SK-N-SH (cell line): Measurements from ENCODE around the gene SLC9A7. TPM values are rescaled to one million over a fixed set of nuclear protein-coding genes. Genes with fewer than 3 reads are reported as not detected.

Experiments used
- CTCF ChIA-PET: fragments of 300-600, 350-600 bp; formaldehyde crosslinking; extraction: SDS; loops from one replicate; lab custom pipeline; 2021; lab: Yijun Ruan, JAX
- POLR2A ChIA-PET: fragments of 350-600 bp; sonication (Branson Sonifier 250); formaldehyde crosslinking; extraction: SDS; loops from one replicate; lab custom pipeline; 2020; ENCODE audit warnings: antibody characterized with exemption, inconsistent platforms; lab: Yijun Ruan, JAX
- DNase-seq: peaks from one replicate; pipeline ENCODE4 v3.0.0; 2012
- H2AFZ ChIP-seq: fragments of 200-600 bp; sonication (generic); 2 replicates; pipeline ENCODE4 v1.8.1; 2016; ENCODE audit warnings: antibody characterized with exemption, mild to moderate bottlenecking, low read depth
- H3F3A ChIP-seq: fragments of 200-600 bp; sonication (generic); replicated peaks from 2 replicates; pipeline ENCODE3; 2016; ENCODE audit warnings: antibody characterized with exemption, mild to moderate bottlenecking; ENCODE audit not compliant: insufficient read depth
- H3K27ac ChIP-seq, 2 experiments: fragments of 200-500 bp in 1 of 2; fragments of 200-600 bp in 1 of 2; sonication (Bioruptor generic) in 1 of 2; sonication (generic), shearing (Covaris generic) in 1 of 2; 2 replicates each; pipeline versions ENCODE4 v1.5.1 to v1.6.1; 2014 to 2016; ENCODE audit warnings: low read depth in 2 of 2, inconsistent platforms in 1 of 2, low read length in 1 of 2, mild to moderate bottlenecking in 1 of 2, mixed read lengths in 1 of 2
- H3K27me3 ChIP-seq: fragments of 200-600 bp; sonication (generic), shearing (Covaris generic); 2 replicates; pipeline ENCODE4 v1.6.1; 2016; ENCODE audit warnings: mixed run types; ENCODE audit not compliant: insufficient read depth
- H3K36me3 ChIP-seq, 2 experiments: fragments of 200-500 bp in 1 of 2; fragments of 200-600 bp in 1 of 2; sonication (Bioruptor generic) in 1 of 2; sonication (generic) in 1 of 2; replicated peaks in 1 of 2; 2 replicates each; pipeline versions ENCODE3 to v1.5.1; 2014 to 2016; ENCODE audit warnings: low read length in 1 of 2, mild to moderate bottlenecking in 1 of 2; ENCODE audit not compliant: insufficient read depth in 2 of 2, control insufficient read depth in 1 of 2
- H3K4me1 ChIP-seq, 2 experiments: fragments of 200-500 bp in 1 of 2; fragments of 200-600 bp in 1 of 2; sonication (Bioruptor generic) in 1 of 2; sonication (generic), shearing (Covaris generic) in 1 of 2; 2 replicates each; pipeline versions ENCODE4 v1.5.1 to v1.6.1; 2014 to 2016; ENCODE audit warnings: low read depth in 1 of 2, low read length in 1 of 2, mixed run types in 1 of 2; ENCODE audit not compliant: insufficient read depth in 2 of 2, control insufficient read depth in 1 of 2
- H3K4me2 ChIP-seq: fragments of 200-600 bp; sonication (generic), shearing (Covaris generic); 2 replicates; pipeline ENCODE4 v1.6.1; 2017; ENCODE audit warnings: mixed run types
- H3K4me3 ChIP-seq, 2 experiments: fragments of 200-500 bp in 1 of 2; fragments of 200-600 bp in 1 of 2; sonication (Bioruptor generic) in 1 of 2; sonication (generic), shearing (Covaris generic) in 1 of 2; 2 replicates each; pipeline versions ENCODE4 v1.5.1 to v1.8.1; 2014 to 2016; ENCODE audit warnings: low read depth in 2 of 2, inconsistent platforms in 1 of 2, low read length in 1 of 2, mild to moderate bottlenecking in 1 of 2, mixed read lengths in 1 of 2, moderate library complexity in 1 of 2
- H3K79me2 ChIP-seq: fragments of 200-600 bp; sonication (generic); 2 replicates; pipeline ENCODE4 v1.8.1; 2017; ENCODE audit warnings: mild to moderate bottlenecking; ENCODE audit not compliant: insufficient read depth
- H3K9ac ChIP-seq: fragments of 200-600 bp; sonication (generic); 2 replicates; pipeline ENCODE4 v1.6.1; 2017; ENCODE audit warnings: mixed run types
- H3K9me2 ChIP-seq: fragments of 200-600 bp; sonication (generic); 2 replicates; pipeline ENCODE4 v1.6.1; 2017; ENCODE audit warnings: mixed run types
- H3K9me3 ChIP-seq: fragments of 200-600 bp; sonication (generic); 2 replicates; pipeline ENCODE4 v1.6.1; 2017; ENCODE audit warnings: mixed run types, mild to moderate bottlenecking, moderate library complexity
- H4K20me1 ChIP-seq: fragments of 200-600 bp; sonication (generic); 2 replicates; pipeline ENCODE4 v1.6.1; 2017; ENCODE audit warnings: mild to moderate bottlenecking, mixed run types; ENCODE audit not compliant: insufficient read depth
- CHD2 ChIP-seq: fragments of 150-350 bp; IDR thresholded peaks from 2 replicates; pipeline ENCODE4 v1.6.1; 2018; ENCODE audit warnings: low read length; ENCODE audit not compliant: partially characterized antibody
- CTCF ChIP-seq: fragments of 200-600 bp; sonication (generic); IDR thresholded peaks from 2 replicates; pipeline ENCODE4 v1.6.1; 2017; ENCODE audit warnings: antibody characterized with exemption, mild to moderate bottlenecking, moderate library complexity
- ELF1 ChIP-seq: IDR thresholded peaks from 2 replicates; pipeline ENCODE4 v1.4.0; 2012
- EP300 ChIP-seq, 2 experiments: IDR thresholded peaks; 2 replicates each; pipeline versions ENCODE4 v1.4.0 to v1.6.1; 2012; ENCODE audit warnings: borderline replicate concordance in 1 of 2, low read depth in 1 of 2, low read length in 1 of 2
- FOSL2 ChIP-seq: IDR thresholded peaks from 2 replicates; pipeline ENCODE4 v1.4.0; 2012; ENCODE audit warnings: low read depth, mild to moderate bottlenecking, moderate library complexity, borderline replicate concordance
- FOXJ3 ChIP-seq: sonication (generic); formaldehyde crosslinking; IDR thresholded peaks from 2 replicates; pipeline ENCODE4 v1.5.1; 2020; ENCODE audit warnings: mild to moderate bottlenecking, missing genetic modification reagents
- FOXM1 ChIP-seq: IDR thresholded peaks from 2 replicates; pipeline ENCODE4 v1.4.0; 2012; ENCODE audit warnings: low read depth, mild to moderate bottlenecking
- GABPA ChIP-seq: IDR thresholded peaks from 2 replicates; pipeline ENCODE4 v1.4.0; 2012; ENCODE audit warnings: low read depth, mild to moderate bottlenecking
- GATA2 ChIP-seq: sonication (generic); formaldehyde crosslinking; IDR thresholded peaks from 2 replicates; pipeline ENCODE4 v1.5.0; 2020; ENCODE audit warnings: mild to moderate bottlenecking, missing genetic modification reagents
- IRF3 ChIP-seq: fragments of 150-350 bp; IDR thresholded peaks from 2 replicates; pipeline ENCODE4 v1.6.1; 2016; ENCODE audit warnings: mild to moderate bottlenecking, low read depth, low read length
- JUND ChIP-seq: IDR thresholded peaks from 2 replicates; pipeline ENCODE4 v1.4.0; 2012
- MXI1 ChIP-seq: IDR thresholded peaks from 2 replicates; pipeline ENCODE4 v1.6.1; 2012; ENCODE audit warnings: mild to moderate bottlenecking, low read depth, low read length, improper control_type of control experiment
- NFIC ChIP-seq: IDR thresholded peaks from 2 replicates; pipeline ENCODE4 v1.4.0; 2012; ENCODE audit warnings: borderline replicate concordance
- RAD21 ChIP-seq: IDR thresholded peaks from 2 replicates; pipeline ENCODE4 v1.6.1; 2012; ENCODE audit warnings: mild to moderate bottlenecking, low read length
- RCOR1 ChIP-seq: fragments of 150-350 bp; IDR thresholded peaks from 2 replicates; pipeline ENCODE4 v1.6.1; 2017; ENCODE audit warnings: antibody characterized with exemption, low read length
- RXRA ChIP-seq: IDR thresholded peaks from 2 replicates; pipeline ENCODE4 v1.4.0; 2012; ENCODE audit warnings: low read depth, mild to moderate bottlenecking, borderline replicate concordance
- SIN3A ChIP-seq: IDR thresholded peaks from 2 replicates; pipeline ENCODE4 v1.6.1; 2012; ENCODE audit warnings: low read depth, mild to moderate bottlenecking, low read length, moderate library complexity, borderline replicate concordance
- SMC3 ChIP-seq: IDR thresholded peaks from 2 replicates; pipeline ENCODE4 v1.6.1; 2012; ENCODE audit warnings: low read depth, low read length, improper control_type of control experiment
- TEAD4 ChIP-seq: IDR thresholded peaks from 2 replicates; pipeline ENCODE4 v1.4.0; 2012; ENCODE audit warnings: mild to moderate bottlenecking, borderline replicate concordance; ENCODE audit not compliant: insufficient read depth
- YY1 ChIP-seq: IDR thresholded peaks from 2 replicates; pipeline ENCODE4 v1.4.0; 2012; ENCODE audit warnings: low read depth, mild to moderate bottlenecking
- ZBTB33 ChIP-seq: IDR thresholded peaks from 2 replicates; pipeline ENCODE4 v1.4.0; 2012; ENCODE audit warnings: low read depth, borderline replicate concordance
- WGBS: methylation state at CpG from one replicate; pipeline ENCODE4 v1.1.6; 2017; ENCODE audit warnings: low lambda C conversion rate; 5-methylcytosine and 5-hydroxymethylcytosine counted together
- polyA plus RNA-seq, 3 experiments: library from polyadenylated mRNA; depleted of rRNA; stranded (reverse); fragments of >200 nt; gene quantifications; 2 replicates each; pipeline ENCODE4 v1.2.3, GENCODE V29; 2012

Gene SLC9A7
- polyA plus RNA-seq, 1 of the 3 experiments (the other 2 are of a cell fraction) = 10.5 TPM

DNA sequence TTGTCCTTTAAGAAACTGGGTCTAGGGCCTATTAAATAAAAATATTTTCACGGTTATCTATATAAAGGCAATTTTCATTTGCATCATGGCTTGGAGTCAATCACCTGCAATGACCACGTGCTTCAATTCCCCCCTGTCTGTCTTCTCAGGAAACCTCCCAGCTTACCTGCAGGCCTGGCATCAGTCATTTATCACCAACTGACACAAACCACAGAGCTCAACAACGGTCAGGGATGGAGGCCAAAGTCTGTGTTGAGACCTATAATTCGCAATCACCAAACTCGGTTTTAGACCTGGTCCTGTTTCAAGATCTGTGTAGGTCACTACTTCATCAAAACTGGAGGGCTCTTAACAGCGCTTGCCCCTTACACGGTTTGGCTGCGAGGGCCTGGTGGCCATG, 1.9 kb downstream of the SLC9A7 start:
- peaks cover 17% of the 10 kb centered on the region; the same call in 1 of the 2 replicates for H3K27me3 ChIP-seq
- H3F3A ChIP-seq = no peaks in the 10 kb centered on the region
- TF ChIP-seq FOSL2 (no peak), GABPA (no peak), CHD2 (no peak), TEAD4 (no peak), ZBTB33 (no peak), NFIC (no peak), RXRA (no peak), FOXM1 (no peak), GATA2 (CRISPR knock-in tag) (no peak), RAD21 (no peak), JUND (no peak), SIN3A (no peak), MXI1 (no peak), SMC3 (no peak), RCOR1 (no peak)
- no peak overlapping the region for H3K27ac ChIP-seq
- H3K4me2 ChIP-seq = peak overlapping the region; percentile 78
- H4K20me1 ChIP-seq = 0 out of 2 replicates have a peak, but pooled peaks cover 3% of the 10 kb centered on the region
- POLR2A ChIA-PET = no interaction called here
- CTCF ChIA-PET = interaction anchor here (4.0 kb wide), 1 partner anchor 40 kb away, joined by 26 read pairs; no protein-coding TSS in a partner anchor
- no peaks in the 10 kb centered on the region for H3K9me2 ChIP-seq
- peaks cover 6 to 9% of the 10 kb centered on the region in 2 experiments; a peak in 2 of 4 replicates for H3K4me1 ChIP-seq
- no peaks in the 10 kb centered on the region for H3K9me3 ChIP-seq
- H3K4me3 ChIP-seq = peak overlapping the region in 1 of 2 experiments; percentile 28; a peak in 1 of 4 replicates
- 61% methylated on average over 8 of the region's 8 CpGs for WGBS
- H3K9ac ChIP-seq = no peak overlapping the region
- no peaks in the 10 kb centered on the region for H3K36me3 ChIP-seq
- no peak overlapping the region for H2AFZ ChIP-seq
- H3K79me2 ChIP-seq = 0 out of 2 replicates have a peak, but pooled peaks cover 12% of the 10 kb centered on the region
- DNase-seq = no peak

GRCh38 chrX:46755671-46756070, 3.2 kb downstream of the SLC9A7 start:
- Histone ChIP-seq H3K36me3 (no peaks in the 10 kb centered on the region), H3K9me2 (no peaks in the 10 kb centered on the region), H3K4me2 (no peak overlapping the region), H4K20me1 (0 out of 2 replicates have a peak, but pooled peaks cover 3% of the 10 kb centered on the region), H2AFZ (no peak overlapping the region), H3K4me1 (peaks cover 6 to 9% of the 10 kb centered on the region in 2 experiments; a peak in 2 of 4 replicates), H3K27ac (no peak overlapping the region), H3K4me3 (no peak overlapping the region), H3F3A (no peaks in the 10 kb centered on the region), H3K79me2 (0 out of 2 replicates have a peak, but pooled peaks cover 12% of the 10 kb centered on the region), H3K27me3 (peaks cover 17% of the 10 kb centered on the region; the same call in 1 of the 2 replicates), H3K9ac (no peak overlapping the region), H3K9me3 (no peaks in the 10 kb centered on the region)
- POLR2A ChIA-PET = no interaction called here
- WGBS = 63% methylated on average over 10 of the region's 10 CpGs
- no peak for DNase-seq
- CTCF ChIA-PET = no interaction called here
- TF ChIP-seq TEAD4 = no peak
- TF ChIP-seq FOXM1 = no peak
- TF ChIP-seq GABPA = no peak
- no peak for TF ChIP-seq MXI1
- no peak for TF ChIP-seq GATA2 (CRISPR knock-in tag)
- TF ChIP-seq CTCF = no peak
- TF ChIP-seq ELF1 = no peak
- no peak for TF ChIP-seq CHD2
- TF ChIP-seq YY1 = no peak
- no peak for TF ChIP-seq RXRA
- TF ChIP-seq JUND = no peak
- TF ChIP-seq FOSL2 = no peak
- no peak for TF ChIP-seq FOXJ3 (CRISPR knock-in tag)
- TF ChIP-seq EP300 (IDR thresholded peaks at IDR 0.05; ENCODE audit: borderline replicate concordance in 1 of 2, low read depth in 1 of 2, low read length in 1 of 2) = no peak
- no peak for TF ChIP-seq ZBTB33
- no peak for TF ChIP-seq IRF3
